HFF-Myc (cell line): ENCODE results near the gene NDUFB4.
"Not testable (repeated sequence)": the region's sequence is repeated elsewhere in the genome, so short reads cannot be mapped to it uniquely, and the experiment has no call there.

Experiments used
- DNase-seq: peaks from one replicate; pipeline ENCODE4 v3.0.0-alpha.2; 2011; ENCODE audit warnings: low read depth; ENCODE audit errors: extremely low read depth
- H3K4me3 ChIP-seq: replicated peaks from 2 replicates; pipeline ENCODE4 v1.5.1; 2011; ENCODE audit warnings: low read depth, mild to moderate bottlenecking, control low read depth, low read length
- TF ChIP-seq, protein P1 (sequence below): IDR thresholded peaks from 2 replicates; pipeline ENCODE4 v1.5.1; 2012; ENCODE audit warnings: mild to moderate bottlenecking, low read depth, low read length, control low read depth; ENCODE audit errors: missing control alignments

NDUFB4 gene

DNA sequence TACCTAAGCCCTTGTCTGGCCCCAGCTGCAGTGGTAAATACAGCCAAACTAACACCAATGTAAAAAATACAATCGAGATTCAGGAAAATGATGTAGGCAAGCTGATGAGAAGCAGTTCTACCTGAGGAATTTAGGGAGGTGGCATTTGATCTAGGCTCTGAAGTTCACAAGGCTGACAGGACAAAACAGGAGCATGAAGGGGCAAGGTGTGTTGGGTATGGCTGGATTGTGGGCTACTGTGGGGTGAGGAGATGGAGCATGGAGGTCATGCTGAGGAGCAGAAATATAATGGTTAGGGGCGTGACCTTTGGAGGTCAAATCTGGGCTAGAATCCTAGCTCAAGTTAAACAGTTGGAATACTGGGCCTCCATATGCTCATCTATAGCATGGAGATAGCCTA, 6.5 kb downstream of the NDUFB4 start:
- DNase-seq, result no peak
- TF ChIP-seq, protein P1, sequence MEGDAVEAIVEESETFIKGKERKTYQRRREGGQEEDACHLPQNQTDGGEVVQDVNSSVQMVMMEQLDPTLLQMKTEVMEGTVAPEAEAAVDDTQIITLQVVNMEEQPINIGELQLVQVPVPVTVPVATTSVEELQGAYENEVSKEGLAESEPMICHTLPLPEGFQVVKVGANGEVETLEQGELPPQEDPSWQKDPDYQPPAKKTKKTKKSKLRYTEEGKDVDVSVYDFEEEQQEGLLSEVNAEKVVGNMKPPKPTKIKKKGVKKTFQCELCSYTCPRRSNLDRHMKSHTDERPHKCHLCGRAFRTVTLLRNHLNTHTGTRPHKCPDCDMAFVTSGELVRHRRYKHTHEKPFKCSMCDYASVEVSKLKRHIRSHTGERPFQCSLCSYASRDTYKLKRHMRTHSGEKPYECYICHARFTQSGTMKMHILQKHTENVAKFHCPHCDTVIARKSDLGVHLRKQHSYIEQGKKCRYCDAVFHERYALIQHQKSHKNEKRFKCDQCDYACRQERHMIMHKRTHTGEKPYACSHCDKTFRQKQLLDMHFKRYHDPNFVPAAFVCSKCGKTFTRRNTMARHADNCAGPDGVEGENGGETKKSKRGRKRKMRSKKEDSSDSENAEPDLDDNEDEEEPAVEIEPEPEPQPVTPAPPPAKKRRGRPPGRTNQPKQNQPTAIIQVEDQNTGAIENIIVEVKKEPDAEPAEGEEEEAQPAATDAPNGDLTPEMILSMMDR, result no peak
- no peak overlapping the region for H3K4me3 ChIP-seq

DNA sequence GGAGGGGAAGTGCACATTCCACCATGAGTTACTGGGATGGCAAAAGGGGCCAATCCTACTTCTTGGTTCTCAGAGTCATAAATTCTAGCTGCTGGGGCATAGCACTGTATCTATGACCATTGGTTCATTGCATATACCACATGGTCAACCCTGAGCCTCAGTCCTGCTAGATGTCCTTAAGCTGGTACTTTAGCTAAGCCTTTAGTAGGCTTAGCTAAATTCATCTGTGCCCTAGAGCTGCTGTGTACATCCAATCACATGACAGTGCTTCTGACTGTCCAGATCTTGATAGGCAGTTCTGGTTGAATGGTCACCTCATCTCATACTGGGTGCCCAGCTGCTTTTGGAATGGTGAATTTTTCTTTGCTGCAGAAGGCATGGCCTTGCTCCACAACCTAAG, 8.2 kb downstream of the NDUFB4 start:
- no peak for DNase-seq

GRCh38 chr3:120604784-120605183, 8.6 kb downstream of the NDUFB4 start:
- TF ChIP-seq, protein P1, result no peak
- no peak overlapping the region for H3K4me3 ChIP-seq
- DNase-seq, result no peak

More for the DNA sequence above, 8.2 kb downstream of the NDUFB4 start:
- TF ChIP-seq, protein P1, result no peak
- H3K4me3 ChIP-seq, result no peak overlapping the region

DNA sequence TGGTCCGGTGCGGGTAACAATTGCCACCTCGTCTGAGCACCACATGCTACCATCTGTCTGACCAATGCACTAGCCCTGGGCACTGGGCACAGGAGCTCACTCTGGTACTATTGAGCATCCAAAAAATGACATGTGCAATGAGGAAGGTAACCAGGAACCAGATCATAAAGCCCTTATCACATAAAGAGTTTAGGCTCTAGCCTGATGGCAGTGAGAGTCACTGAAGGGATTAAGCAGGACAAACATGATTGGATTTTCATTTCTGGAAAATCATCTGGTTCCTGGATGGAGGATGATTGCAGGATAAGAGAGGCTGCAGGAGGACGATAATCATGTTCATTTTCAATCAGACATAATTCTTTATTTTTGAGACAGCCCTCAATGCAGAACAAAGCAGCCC, 12.4 kb downstream of the NDUFB4 start:
- no peak overlapping the region for H3K4me3 ChIP-seq
- DNase-seq, result no peak
- TF ChIP-seq, protein P1, result no peak

DNA sequence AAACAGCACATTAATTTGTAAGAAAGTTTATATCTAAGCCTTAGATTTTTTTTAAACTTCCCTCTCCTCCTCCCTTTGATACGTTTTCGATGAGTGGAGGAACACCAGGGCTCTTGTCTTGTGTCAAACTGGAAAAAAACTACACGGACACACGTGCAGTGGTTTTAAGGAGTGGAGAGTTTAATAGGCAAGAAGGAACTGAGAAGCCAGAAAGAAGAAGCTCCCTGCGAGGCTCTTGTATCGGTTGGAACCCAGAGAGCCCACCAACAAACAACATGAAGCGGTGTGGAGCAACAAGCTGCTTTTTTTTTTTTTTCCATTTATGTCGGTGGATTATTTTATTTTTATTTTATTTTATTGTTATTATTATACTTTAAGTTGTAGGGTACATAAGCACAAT, 18.6 kb downstream of the NDUFB4 start:
- DNase-seq, result no peak
- H3K4me3 ChIP-seq, result no peak overlapping the region
- TF ChIP-seq, protein P1, result no peak

- no peak overlapping the region for H3K4me3 ChIP-seq
- TF ChIP-seq, protein P1, result no peak
- peak; percentile 45 for DNase-seq
These were observed 19.9 kb downstream of the NDUFB4 start for GRCh38 chr3:120615847-120616609.

- not testable (repeated sequence) for DNase-seq, H3K4me3 ChIP-seq
These were observed 20.6 kb downstream of the NDUFB4 start for GRCh38 chr3:120616745-120617144.
